GM23338 (cell line): Measurements from ENCODE around the gene NPIPA3.
"Not testable (repeated sequence)": the region's sequence is repeated elsewhere in the genome, so short reads cannot be mapped to it uniquely, and the experiment has no call there.

Experiments used
- CREB1 ChIP-seq: fragments of 250-450 bp; sonication (Bioruptor Pico); IDR thresholded peaks from 2 replicates; pipeline ENCODE4 v1.5.0; 2020; ENCODE audit warnings: low read depth, mild to moderate bottlenecking, moderate library complexity
- EZH2 ChIP-seq: fragments of 200-600 bp; sonication (generic); IDR thresholded peaks from one replicate; pipeline ENCODE4 v1.8.0; 2017; ENCODE audit warnings: antibody characterized with exemption, mild to moderate bottlenecking, low read depth; ENCODE audit not compliant: unreplicated experiment
- EZH2phosphoT487 ChIP-seq: fragments of 200-600 bp; sonication (generic); IDR thresholded peaks from one replicate; pipeline ENCODE4 v1.8.1; 2018; ENCODE audit warnings: antibody characterized with exemption; ENCODE audit not compliant: unreplicated experiment
- POLR2AphosphoS5 ChIP-seq: IDR thresholded peaks from 2 replicates; pipeline ENCODE4 v1.6.1; 2016; ENCODE audit warnings: antibody characterized with exemption, low read depth
- ZNF114 ChIP-seq: fragments of 250-450 bp; sonication (Bioruptor Pico); IDR thresholded peaks from 2 replicates; pipeline ENCODE4 v1.5.0; 2020; ENCODE audit warnings: mild to moderate bottlenecking, moderate library complexity
- TF ChIP-seq, protein P1 (sequence below), 2 experiments: fragments of 200-600 bp in 1 of 2; sonication (generic) in 1 of 2; conservative IDR thresholded peaks; 2 replicates each; pipeline versions ENCODE4 v1.5.1 to v1.6.1; 2016 to 2017; ENCODE audit warnings: antibody characterized with exemption in 2 of 2, low read depth in 2 of 2, mild to moderate bottlenecking in 2 of 2, moderate library complexity in 1 of 2
- TF ChIP-seq, protein P2 (sequence below): IDR thresholded peaks from one replicate; pipeline ENCODE4 v1.6.1; 2018; ENCODE audit warnings: antibody characterized with exemption; ENCODE audit not compliant: unreplicated experiment
- TF ChIP-seq, protein P3 (sequence below): IDR thresholded peaks from 2 replicates; pipeline ENCODE4 v1.6.1; 2016; ENCODE audit warnings: antibody characterized with exemption

DNA sequence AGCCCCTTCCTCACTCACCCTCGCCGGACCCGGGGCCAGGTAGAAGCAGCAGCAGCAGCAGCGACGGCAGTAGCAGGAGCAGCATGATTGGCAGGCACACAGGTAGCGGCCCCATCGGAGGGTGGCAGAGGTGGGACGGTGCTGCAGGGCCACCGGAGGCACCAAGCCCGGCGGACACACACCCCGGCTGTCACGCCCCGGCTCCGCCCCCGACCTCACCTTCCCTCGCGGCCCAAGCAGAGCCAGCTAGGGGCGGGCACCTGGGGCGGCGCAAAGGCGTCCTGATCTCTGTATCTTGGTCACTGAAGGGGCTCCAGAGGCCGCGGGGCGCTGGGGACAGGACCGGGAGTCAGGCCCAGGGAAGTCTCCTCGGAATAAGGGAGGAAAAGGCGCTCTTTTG is 30.0 kb downstream of the NPIPA3 start:
- TF ChIP-seq, protein P1, sequence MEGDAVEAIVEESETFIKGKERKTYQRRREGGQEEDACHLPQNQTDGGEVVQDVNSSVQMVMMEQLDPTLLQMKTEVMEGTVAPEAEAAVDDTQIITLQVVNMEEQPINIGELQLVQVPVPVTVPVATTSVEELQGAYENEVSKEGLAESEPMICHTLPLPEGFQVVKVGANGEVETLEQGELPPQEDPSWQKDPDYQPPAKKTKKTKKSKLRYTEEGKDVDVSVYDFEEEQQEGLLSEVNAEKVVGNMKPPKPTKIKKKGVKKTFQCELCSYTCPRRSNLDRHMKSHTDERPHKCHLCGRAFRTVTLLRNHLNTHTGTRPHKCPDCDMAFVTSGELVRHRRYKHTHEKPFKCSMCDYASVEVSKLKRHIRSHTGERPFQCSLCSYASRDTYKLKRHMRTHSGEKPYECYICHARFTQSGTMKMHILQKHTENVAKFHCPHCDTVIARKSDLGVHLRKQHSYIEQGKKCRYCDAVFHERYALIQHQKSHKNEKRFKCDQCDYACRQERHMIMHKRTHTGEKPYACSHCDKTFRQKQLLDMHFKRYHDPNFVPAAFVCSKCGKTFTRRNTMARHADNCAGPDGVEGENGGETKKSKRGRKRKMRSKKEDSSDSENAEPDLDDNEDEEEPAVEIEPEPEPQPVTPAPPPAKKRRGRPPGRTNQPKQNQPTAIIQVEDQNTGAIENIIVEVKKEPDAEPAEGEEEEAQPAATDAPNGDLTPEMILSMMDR (conservative IDR thresholded peaks at IDR 0.05; ENCODE audit: low read depth in 2 of 2), result not testable (repeated sequence)
- not testable (repeated sequence) for TF ChIP-seq POLR2AphosphoS5; EZH2phosphoT487; EZH2; ZNF114; CREB1 (CRISPR knock-in tag)
- TF ChIP-seq, protein P2, sequence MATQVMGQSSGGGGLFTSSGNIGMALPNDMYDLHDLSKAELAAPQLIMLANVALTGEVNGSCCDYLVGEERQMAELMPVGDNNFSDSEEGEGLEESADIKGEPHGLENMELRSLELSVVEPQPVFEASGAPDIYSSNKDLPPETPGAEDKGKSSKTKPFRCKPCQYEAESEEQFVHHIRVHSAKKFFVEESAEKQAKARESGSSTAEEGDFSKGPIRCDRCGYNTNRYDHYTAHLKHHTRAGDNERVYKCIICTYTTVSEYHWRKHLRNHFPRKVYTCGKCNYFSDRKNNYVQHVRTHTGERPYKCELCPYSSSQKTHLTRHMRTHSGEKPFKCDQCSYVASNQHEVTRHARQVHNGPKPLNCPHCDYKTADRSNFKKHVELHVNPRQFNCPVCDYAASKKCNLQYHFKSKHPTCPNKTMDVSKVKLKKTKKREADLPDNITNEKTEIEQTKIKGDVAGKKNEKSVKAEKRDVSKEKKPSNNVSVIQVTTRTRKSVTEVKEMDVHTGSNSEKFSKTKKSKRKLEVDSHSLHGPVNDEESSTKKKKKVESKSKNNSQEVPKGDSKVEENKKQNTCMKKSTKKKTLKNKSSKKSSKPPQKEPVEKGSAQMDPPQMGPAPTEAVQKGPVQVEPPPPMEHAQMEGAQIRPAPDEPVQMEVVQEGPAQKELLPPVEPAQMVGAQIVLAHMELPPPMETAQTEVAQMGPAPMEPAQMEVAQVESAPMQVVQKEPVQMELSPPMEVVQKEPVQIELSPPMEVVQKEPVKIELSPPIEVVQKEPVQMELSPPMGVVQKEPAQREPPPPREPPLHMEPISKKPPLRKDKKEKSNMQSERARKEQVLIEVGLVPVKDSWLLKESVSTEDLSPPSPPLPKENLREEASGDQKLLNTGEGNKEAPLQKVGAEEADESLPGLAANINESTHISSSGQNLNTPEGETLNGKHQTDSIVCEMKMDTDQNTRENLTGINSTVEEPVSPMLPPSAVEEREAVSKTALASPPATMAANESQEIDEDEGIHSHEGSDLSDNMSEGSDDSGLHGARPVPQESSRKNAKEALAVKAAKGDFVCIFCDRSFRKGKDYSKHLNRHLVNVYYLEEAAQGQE, result not testable (repeated sequence)
- TF ChIP-seq, protein P3, sequence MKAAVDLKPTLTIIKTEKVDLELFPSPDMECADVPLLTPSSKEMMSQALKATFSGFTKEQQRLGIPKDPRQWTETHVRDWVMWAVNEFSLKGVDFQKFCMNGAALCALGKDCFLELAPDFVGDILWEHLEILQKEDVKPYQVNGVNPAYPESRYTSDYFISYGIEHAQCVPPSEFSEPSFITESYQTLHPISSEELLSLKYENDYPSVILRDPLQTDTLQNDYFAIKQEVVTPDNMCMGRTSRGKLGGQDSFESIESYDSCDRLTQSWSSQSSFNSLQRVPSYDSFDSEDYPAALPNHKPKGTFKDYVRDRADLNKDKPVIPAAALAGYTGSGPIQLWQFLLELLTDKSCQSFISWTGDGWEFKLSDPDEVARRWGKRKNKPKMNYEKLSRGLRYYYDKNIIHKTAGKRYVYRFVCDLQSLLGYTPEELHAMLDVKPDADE, result not testable (repeated sequence)
